Inflammatory macrophage treated with lipopolysaccharide for 4 hours (primary cell): ENCODE measurements around the gene CIAO1.
"Not testable (repeated sequence)": the region's sequence is repeated elsewhere in the genome, so short reads cannot be mapped to it uniquely, and the experiment has no call there.

ENCODE experiments used
- DNase-seq: peaks from one replicate; pipeline ENCODE4 v3.0.0-alpha.2; 2020

The CIAO1 gene

GRCh38 chr2:96287273-96287856 is 21.3 kb downstream of the CIAO1 start:
- DNase-seq, result no peak

DNA sequence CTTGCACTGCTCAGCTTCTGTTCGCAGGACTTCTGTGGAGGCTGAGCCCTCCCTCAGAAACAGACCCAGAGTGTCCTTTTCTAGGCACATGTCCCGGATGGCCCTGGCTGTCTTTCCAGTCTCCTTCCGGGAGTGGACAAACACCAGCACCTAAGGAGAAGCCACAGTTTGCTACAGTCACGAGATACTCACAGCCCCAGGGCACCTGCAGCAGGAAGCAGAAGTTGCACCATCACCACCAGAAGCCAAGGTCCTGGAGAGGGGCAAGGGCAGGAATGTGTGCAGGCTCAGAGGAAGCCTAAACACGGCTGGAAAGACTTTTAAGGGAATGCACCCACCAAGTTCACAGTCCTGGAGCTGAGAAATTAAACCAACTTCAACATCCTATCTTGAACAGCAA is 25.7 kb downstream of the CIAO1 start:
- no peak for DNase-seq

- not testable (repeated sequence) for DNase-seq
These were observed 28.2 kb downstream of the CIAO1 start for GRCh38 chr2:96294271-96294670.

DNA sequence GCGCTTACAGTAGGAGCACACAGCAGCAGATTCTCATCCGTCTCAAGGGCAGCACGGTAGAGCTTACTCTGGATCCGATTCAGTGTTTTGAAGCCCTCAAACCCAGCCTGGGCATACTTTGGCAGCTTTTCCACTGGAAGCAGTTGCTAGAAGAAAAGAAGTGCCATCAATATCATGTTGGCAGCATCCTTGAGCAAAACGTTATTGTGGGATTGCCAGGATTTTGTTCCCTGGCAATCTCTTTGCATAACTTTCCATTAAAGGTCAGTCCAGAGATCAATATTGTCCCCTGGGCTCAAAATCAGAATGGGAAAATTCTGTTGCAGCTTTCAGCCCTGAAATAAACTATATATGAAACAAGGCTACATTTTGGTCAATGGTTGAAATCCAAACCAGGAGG is 30.9 kb downstream of the CIAO1 start:
- no peak for DNase-seq

DNA sequence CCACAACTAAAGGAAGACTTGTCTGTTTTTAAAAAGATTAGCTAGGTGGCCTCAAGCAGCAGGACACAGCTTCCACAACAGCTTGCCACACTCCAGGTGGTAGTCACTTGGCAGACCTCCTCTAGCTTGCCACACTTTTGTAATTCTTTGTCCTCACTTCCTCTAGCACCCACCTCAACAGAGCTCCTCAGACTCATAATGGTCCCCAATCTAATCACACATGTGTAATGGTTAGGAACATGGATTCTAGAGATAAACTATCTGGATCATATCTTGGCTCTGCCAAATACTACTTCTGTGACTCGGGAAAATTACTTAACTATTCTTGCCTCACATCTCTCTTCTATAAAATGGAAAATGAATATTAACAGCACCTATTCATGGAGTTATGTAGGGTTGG is 35.8 kb downstream of the CIAO1 start:
- DNase-seq, result no peak

DNA sequence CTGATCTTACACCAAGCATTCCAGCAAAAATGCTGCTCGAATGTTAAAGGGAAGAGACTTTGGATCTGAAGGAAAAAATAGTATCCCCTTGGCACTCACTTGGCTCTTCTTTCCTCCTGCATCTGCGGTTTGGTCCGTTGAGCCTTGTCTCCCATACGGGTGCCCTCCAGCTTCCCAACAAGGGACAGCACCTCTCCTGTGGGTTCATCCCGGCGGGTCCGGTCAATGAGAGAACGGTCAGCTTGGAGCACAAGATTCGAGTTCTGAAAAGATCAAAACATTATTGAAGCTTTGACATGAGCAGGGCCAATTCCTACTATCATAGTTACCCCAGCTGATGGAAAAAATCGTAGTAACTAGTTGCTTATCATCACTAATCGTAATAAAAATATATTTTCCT is 38.6 kb downstream of the CIAO1 start:
- DNase-seq, result no peak

GRCh38 chr2:96305091-96305978 is 39.3 kb downstream of the CIAO1 start, which contains the start of gene SNRNP200:
SNRNP200 (minus strand) TSS chr2:96305546; CDS start chr2:96305437, 109 bp downstream.
- peak; percentile 89 for DNase-seq

- DNase-seq, result no peak
These were observed 39.9 kb downstream of the CIAO1 start for GRCh38 chr2:96305979-96306308.

- no peak for DNase-seq
These were observed 40.3 kb downstream of the CIAO1 start for GRCh38 chr2:96306370-96306769.

- no peak for DNase-seq
These were observed 42.2 kb downstream of the CIAO1 start for GRCh38 chr2:96308248-96308647.

DNA sequence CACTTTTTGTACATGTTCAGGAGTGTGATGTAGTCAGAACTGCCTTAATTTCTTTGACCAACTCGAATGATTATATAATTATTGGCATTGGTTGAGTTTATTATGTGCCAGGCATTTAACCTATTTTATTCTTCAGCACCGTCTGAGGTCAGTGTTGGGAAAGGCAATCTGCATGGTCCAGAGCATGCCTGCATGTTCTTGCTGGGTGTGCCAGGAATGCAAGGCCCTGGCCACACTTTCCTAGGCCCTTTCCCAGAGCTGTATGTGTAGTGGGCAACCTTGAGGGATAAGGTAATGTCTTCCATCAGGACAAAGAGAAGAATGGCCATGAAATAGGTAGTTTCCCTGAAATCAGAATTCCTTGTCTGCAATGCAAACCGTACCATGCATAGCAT is 49.0 kb downstream of the CIAO1 start:
- no peak for DNase-seq

GRCh38 chr2:96315400-96316071 is 49.5 kb downstream of the CIAO1 start:
- DNase-seq, result no peak

DNA sequence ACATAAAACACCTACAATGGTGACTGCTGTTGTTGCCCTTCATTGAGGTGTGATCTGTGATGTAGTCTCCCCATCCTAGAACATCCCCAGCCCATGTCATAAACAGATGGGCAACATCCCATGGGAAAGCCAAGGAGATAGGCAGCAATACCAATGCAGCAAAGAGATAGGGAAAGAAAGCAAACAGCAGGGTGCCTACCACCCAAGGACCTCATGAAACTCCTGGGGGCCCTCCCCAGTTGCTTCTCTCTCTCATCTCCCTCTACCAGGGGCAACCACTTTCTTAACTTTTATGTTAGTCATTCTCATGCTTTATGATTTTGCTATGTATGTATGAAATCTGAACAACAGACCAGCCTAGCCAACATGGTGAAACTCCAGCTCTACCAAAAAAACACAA is 51.0 kb downstream of the CIAO1 start:
- DNase-seq, result no peak

DNA sequence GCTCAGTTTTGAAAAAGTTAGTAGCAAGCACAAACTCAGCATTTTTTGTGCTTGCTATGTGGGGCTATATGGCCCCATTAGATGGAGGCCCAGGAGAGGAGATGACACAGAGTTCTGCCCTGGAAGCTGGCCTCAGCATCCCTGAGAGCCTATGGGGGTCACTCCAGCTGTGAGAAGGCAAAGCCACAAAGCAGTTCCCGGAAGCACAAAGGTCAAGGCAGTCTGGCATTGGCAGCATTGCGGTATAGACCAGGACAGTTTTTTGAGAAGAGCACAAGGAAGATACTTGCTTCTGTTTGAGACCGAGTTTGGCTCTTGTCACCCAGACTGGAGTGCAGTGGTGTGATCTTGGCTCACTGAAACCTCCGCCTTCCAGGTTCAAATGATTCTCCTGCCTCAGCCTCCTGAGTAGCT is 51.6 kb downstream of the CIAO1 start:
- DNase-seq, result no peak

GRCh38 chr2:96318723-96319122 is 52.7 kb downstream of the CIAO1 start:
- DNase-seq, result no peak

GRCh38 chr2:96319396-96319795 is 53.4 kb downstream of the CIAO1 start:
- no peak for DNase-seq

GRCh38 chr2:96320326-96320725 is 54.3 kb downstream of the CIAO1 start:
- DNase-seq, result no peak

DNA sequence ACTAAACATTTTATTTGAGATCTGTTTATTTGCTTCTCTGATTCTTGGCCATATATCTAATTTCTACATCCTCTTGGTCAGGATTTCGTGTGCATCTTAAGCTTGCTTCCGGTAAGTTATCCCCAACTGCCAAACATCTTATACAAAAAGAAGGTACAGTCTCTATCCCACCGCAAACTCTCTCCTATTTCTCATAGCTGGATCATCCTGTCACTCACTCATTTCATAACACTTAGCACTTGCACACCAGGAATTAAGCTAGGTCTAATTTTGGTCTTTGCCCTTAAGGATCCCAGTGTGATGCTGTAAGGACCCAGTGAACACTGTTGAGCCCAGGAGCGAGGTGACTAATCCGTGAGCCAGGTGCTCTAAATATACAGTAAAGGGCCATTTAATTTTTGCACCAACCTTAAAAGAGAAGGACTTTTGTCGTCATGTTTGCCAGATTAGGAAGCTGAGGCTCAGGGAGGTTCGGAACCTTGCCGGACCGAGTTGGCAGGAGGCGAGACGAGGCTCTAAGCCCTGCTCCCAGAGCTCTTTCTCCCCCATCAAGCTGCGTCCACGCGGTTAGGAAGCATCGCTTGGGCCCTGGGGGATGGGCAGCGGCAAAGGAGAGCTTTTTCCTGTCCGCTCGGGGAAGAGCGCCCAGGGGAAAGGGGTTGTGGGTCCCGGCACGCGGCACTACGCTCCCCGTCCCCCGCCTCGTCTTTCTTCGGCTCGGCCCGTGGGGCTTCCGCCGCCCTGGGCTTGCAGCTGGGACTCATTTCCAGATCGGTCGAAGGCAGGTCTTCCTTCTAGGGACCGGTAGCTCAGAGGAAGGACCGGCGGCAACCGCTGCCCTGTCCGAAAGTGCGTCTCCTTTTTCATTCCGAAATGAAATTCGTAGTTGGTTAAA is 55.0 kb downstream of the CIAO1 start:
- DNase-seq, result peak; percentile 48
